BLaER1 treated with 17β-estradiol and CSF1 and Interleukin-3, amounts not matched to agents 10 nM and 100 nM (cell line): Measurements from ENCODE around the gene AFF1.

Source experiments
- H3K27ac ChIP-seq, 11 experiments: shearing (Covaris generic); formaldehyde crosslinking; 2 replicates each; pipeline ENCODE4 v1.8.1; 2022
- H3K27me3 ChIP-seq, 11 experiments: shearing (Covaris generic); formaldehyde crosslinking; 2 replicates each; pipeline ENCODE4 v1.8.1; 2022
- H3K36me3 ChIP-seq, 11 experiments: shearing (Covaris generic); formaldehyde crosslinking; 2 replicates each; pipeline ENCODE4 v1.8.1; 2022
- H3K4me1 ChIP-seq, 10 experiments: shearing (Covaris generic); formaldehyde crosslinking; 2 replicates each; pipeline ENCODE4 v1.8.1; 2022
- H3K4me2 ChIP-seq, 11 experiments: shearing (Covaris generic); formaldehyde crosslinking; 2 replicates each; pipeline ENCODE4 v1.8.1; 2022
- H3K4me3 ChIP-seq, 10 experiments: shearing (Covaris generic); formaldehyde crosslinking; 2 replicates each; pipeline ENCODE4 v1.8.1; 2022
- H3K9ac ChIP-seq, 11 experiments: shearing (Covaris generic); formaldehyde crosslinking; 2 replicates each; pipeline ENCODE4 v1.8.1; 2022
- H3K9me3 ChIP-seq, 11 experiments: shearing (Covaris generic); formaldehyde crosslinking; replicated peaks in 1 of 11; 2 replicates each; pipeline ENCODE4 v1.8.1; 2022
- H4K20me1 ChIP-seq, 11 experiments: shearing (Covaris generic); formaldehyde crosslinking; 2 replicates each; pipeline ENCODE4 v1.8.1; 2022
- Cebpa-rat ChIP-seq, 11 experiments: shearing (Covaris generic); IDR thresholded peaks; 2 replicates each; pipeline ENCODE4 v1.8.1; 2022

The AFF1 gene

GRCh38 chr4:86898562-86898961 is 36.2 kb upstream of the AFF1 start:
- no peak overlapping the region for H3K27ac ChIP-seq
- no peak overlapping the region for H3K4me3 ChIP-seq
- peaks cover 0 to 10% (median 6%) of the 10 kb centered on the region in 11 experiments; a peak in 4 of 22 replicates for H3K36me3 ChIP-seq

GRCh38 chr4:86901864-86902263 is 32.9 kb upstream of the AFF1 start:
- TF ChIP-seq Cebpa-rat (IDR thresholded peaks at IDR 0.05): no peak
- H3K9me3 ChIP-seq: peaks cover 0 to 16% (median 7%) of the 10 kb centered on the region in 11 experiments; a peak in 11 of 22 replicates
- peaks cover 0 to 25% (median 12%) of the 10 kb centered on the region in 10 experiments; a peak in 12 of 20 replicates for H3K4me1 ChIP-seq
- H3K27ac ChIP-seq: no peak overlapping the region
- H3K4me2 ChIP-seq: no peak overlapping the region
- H3K9ac ChIP-seq: no peak overlapping the region
- no peaks in the 10 kb centered on the region for H3K27me3 ChIP-seq
- H3K4me3 ChIP-seq: no peak overlapping the region
- no peaks in the 10 kb centered on the region for H4K20me1 ChIP-seq
- peaks cover 0 to 24% (median 9%) of the 10 kb centered on the region in 11 experiments; a peak in 10 of 22 replicates for H3K36me3 ChIP-seq

More at GRCh38 chr4:86898562-86898961, 36.2 kb upstream of the AFF1 start:
- H3K9me3 ChIP-seq: 0 out of 22 replicates have a peak, but pooled peaks cover 0 to 1% (median 0%) of the 10 kb centered on the region in 11 experiments
- no peak overlapping the region for H3K9ac ChIP-seq
- TF ChIP-seq Cebpa-rat (IDR thresholded peaks at IDR 0.05): no peak
- H3K4me1 ChIP-seq: peaks cover 0 to 21% (median 3%) of the 10 kb centered on the region in 10 experiments; a peak in 8 of 20 replicates
- no peaks in the 10 kb centered on the region for H3K27me3 ChIP-seq
- H4K20me1 ChIP-seq: no peaks in the 10 kb centered on the region
- H3K4me2 ChIP-seq: no peak overlapping the region

GRCh38 chr4:86908251-86908657 is 26.6 kb upstream of the AFF1 start:
- H3K27me3 ChIP-seq: no peaks in the 10 kb centered on the region
- peak overlapping the region; percentile 48 to 84 (median 79); a peak in 20 of 22 replicates for H3K9ac ChIP-seq
- peaks cover 0 to 21% (median 8%) of the 10 kb centered on the region in 11 experiments; a peak in 11 of 22 replicates for H3K36me3 ChIP-seq
- peak in 6 of 11 experiments; percentile 18 to 93 (median 52); a peak in 8 of 22 replicates for TF ChIP-seq Cebpa-rat (IDR thresholded peaks at IDR 0.05)
- H3K4me2 ChIP-seq: peak overlapping the region; percentile 34 to 96 (median 87)
- peak overlapping the region in 6 of 10 experiments; percentile 6 to 42 (median 33); a peak in 8 of 20 replicates for H3K4me3 ChIP-seq
- H3K4me1 ChIP-seq: peaks cover 28 to 71% (median 50%) of the 10 kb centered on the region in 10 experiments
- peak overlapping the region; percentile 60 to 99 (median 93) for H3K27ac ChIP-seq
- H4K20me1 ChIP-seq: no peaks in the 10 kb centered on the region
- H3K9me3 ChIP-seq: peaks cover 0 to 16% (median 7%) of the 10 kb centered on the region in 11 experiments; a peak in 11 of 22 replicates

GRCh38 chr4:86909546-86910295 is 25.1 kb upstream of the AFF1 start:
- no peaks in the 10 kb centered on the region for H4K20me1 ChIP-seq
- H3K9ac ChIP-seq: peak overlapping the region in 8 of 11 experiments; percentile 68 to 84 (median 82); a peak in 12 of 22 replicates
- no peaks in the 10 kb centered on the region for H3K27me3 ChIP-seq
- peak overlapping the region in 10 of 11 experiments; percentile 75 to 96 (median 88); a peak in 18 of 22 replicates for H3K4me2 ChIP-seq
- peaks cover 0 to 3% (median 0%) of the 10 kb centered on the region in 11 experiments; a peak in 3 of 22 replicates for H3K9me3 ChIP-seq
- H3K27ac ChIP-seq: peak overlapping the region; percentile 60 to 99 (median 93); a peak in 20 of 22 replicates
- H3K36me3 ChIP-seq: peaks cover 0 to 13% (median 0%) of the 10 kb centered on the region in 11 experiments; a peak in 7 of 22 replicates
- peaks cover 28 to 71% (median 50%) of the 10 kb centered on the region in 10 experiments for H3K4me1 ChIP-seq
- no peak overlapping the region for H3K4me3 ChIP-seq
- TF ChIP-seq Cebpa-rat (IDR thresholded peaks at IDR 0.05): no peak

- peak overlapping the region in 5 of 11 experiments; percentile 30 to 84 (median 82); a peak in 5 of 22 replicates for H3K9ac ChIP-seq
- H3K36me3 ChIP-seq: peaks cover 0 to 18% (median 0%) of the 10 kb centered on the region in 11 experiments; a peak in 7 of 22 replicates
- no peak overlapping the region for H3K4me3 ChIP-seq
- no peaks in the 10 kb centered on the region for H3K9me3 ChIP-seq
- H4K20me1 ChIP-seq: no peaks in the 10 kb centered on the region
- peak overlapping the region in 9 of 11 experiments; percentile 87 to 99 (median 93); a peak in 12 of 22 replicates for H3K27ac ChIP-seq
- peaks cover 28 to 68% (median 50%) of the 10 kb centered on the region in 10 experiments for H3K4me1 ChIP-seq
- peak overlapping the region in 8 of 11 experiments; percentile 80 to 96 (median 90); a peak in 16 of 22 replicates for H3K4me2 ChIP-seq
- no peaks in the 10 kb centered on the region for H3K27me3 ChIP-seq
- no peak for TF ChIP-seq Cebpa-rat (IDR thresholded peaks at IDR 0.05)
These were observed 24.4 kb upstream of the AFF1 start for GRCh38 chr4:86910369-86910768.

GRCh38 chr4:86910820-86911684 is 23.8 kb upstream of the AFF1 start:
- H3K27me3 ChIP-seq: no peaks in the 10 kb centered on the region
- no peaks in the 10 kb centered on the region for H4K20me1 ChIP-seq
- no peaks in the 10 kb centered on the region for H3K9me3 ChIP-seq
- no peak overlapping the region for H3K4me3 ChIP-seq
- peak overlapping the region in 7 of 11 experiments; percentile 84 to 96 (median 90); a peak in 13 of 22 replicates for H3K4me2 ChIP-seq
- H3K9ac ChIP-seq: peak overlapping the region in 2 of 11 experiments; percentile 40 to 82; a peak in 2 of 22 replicates
- H3K27ac ChIP-seq: peak overlapping the region in 5 of 11 experiments; percentile 11 to 99 (median 95); a peak in 8 of 22 replicates
- peaks cover 0 to 21% (median 0%) of the 10 kb centered on the region in 11 experiments; a peak in 6 of 22 replicates for H3K36me3 ChIP-seq
- H3K4me1 ChIP-seq: peaks cover 28 to 61% (median 47%) of the 10 kb centered on the region in 10 experiments
- no peak for TF ChIP-seq Cebpa-rat (IDR thresholded peaks at IDR 0.05)

- Histone ChIP-seq H3K4me1 (peaks cover 16 to 56% (median 43%) of the 10 kb centered on the region in 10 experiments), H3K36me3 (peaks cover 0 to 33% (median 0%) of the 10 kb centered on the region in 11 experiments; a peak in 8 of 22 replicates), H3K4me2 (no peak overlapping the region), H3K4me3 (no peak overlapping the region), H3K9ac (no peak overlapping the region), H3K27me3 (no peaks in the 10 kb centered on the region), H3K27ac (no peak overlapping the region), H3K9me3 (no peaks in the 10 kb centered on the region), H4K20me1 (no peaks in the 10 kb centered on the region)
- no peak for TF ChIP-seq Cebpa-rat (IDR thresholded peaks at IDR 0.05)
These were observed 18.4 kb upstream of the AFF1 start for GRCh38 chr4:86916392-86916791.
